ENCODE results near the gene EPHA7.

DNA sequence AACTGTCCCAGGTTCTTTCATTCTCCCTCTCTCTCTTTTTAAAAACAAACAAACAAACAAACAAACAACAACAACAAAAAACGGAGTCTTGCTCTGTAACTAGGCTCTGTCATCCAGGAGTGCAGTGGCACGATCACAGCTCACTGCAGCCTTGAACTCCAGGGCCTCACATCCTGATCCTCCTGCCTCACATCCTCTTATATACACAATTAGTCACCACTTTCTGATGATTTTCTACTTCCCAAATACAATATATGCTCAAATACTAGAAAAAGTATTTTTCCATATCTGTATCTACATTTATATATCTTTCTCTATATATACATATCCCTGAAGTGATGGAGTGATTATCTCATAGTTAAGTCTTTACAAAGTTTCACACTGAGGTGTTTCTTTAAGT, 170.7 kb downstream of the EPHA7 start:
- TF ChIP-seq, protein P1, sequence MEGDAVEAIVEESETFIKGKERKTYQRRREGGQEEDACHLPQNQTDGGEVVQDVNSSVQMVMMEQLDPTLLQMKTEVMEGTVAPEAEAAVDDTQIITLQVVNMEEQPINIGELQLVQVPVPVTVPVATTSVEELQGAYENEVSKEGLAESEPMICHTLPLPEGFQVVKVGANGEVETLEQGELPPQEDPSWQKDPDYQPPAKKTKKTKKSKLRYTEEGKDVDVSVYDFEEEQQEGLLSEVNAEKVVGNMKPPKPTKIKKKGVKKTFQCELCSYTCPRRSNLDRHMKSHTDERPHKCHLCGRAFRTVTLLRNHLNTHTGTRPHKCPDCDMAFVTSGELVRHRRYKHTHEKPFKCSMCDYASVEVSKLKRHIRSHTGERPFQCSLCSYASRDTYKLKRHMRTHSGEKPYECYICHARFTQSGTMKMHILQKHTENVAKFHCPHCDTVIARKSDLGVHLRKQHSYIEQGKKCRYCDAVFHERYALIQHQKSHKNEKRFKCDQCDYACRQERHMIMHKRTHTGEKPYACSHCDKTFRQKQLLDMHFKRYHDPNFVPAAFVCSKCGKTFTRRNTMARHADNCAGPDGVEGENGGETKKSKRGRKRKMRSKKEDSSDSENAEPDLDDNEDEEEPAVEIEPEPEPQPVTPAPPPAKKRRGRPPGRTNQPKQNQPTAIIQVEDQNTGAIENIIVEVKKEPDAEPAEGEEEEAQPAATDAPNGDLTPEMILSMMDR (IDR thresholded peaks at IDR 0.05): no peak
- no peak for TF ChIP-seq ZFX (IDR thresholded peaks at IDR 0.05; ENCODE audit: borderline replicate concordance)
